Stimulated activated effector memory CD8-positive, alpha-beta T cell treated with anti-CD3 and anti-CD28 coated beads, Interleukin-12 subunit alpha, Interleukin-12 subunit beta, amount 100 ng/mL, for 72 hours (primary cell): ENCODE data around the gene SOX6.

Source experiments
- ATAC-seq: fragments of 150-1000 bp; cut with Tn5 transposase; 2 replicates; pipeline ENCODE4 v1.10.0; 2021
- DNase-seq, 2 donors: peaks; one replicate each; pipeline ENCODE4 v3.0.0; 2021 to 2022; ENCODE audit warnings: low spot score in 2 of 2
- H3K27ac Mint-ChIP-seq: one replicate; pipeline ENCODE4 v1.8.0; 2022; ENCODE audit warnings: mild to moderate bottlenecking, mixed read lengths
- H3K36me3 Mint-ChIP-seq: one replicate; pipeline ENCODE4 v1.8.0; 2022; ENCODE audit warnings: mild to moderate bottlenecking, mixed read lengths
- H3K4me1 Mint-ChIP-seq: one replicate; pipeline ENCODE4 v1.8.0; 2022; ENCODE audit warnings: mixed read lengths
- H3K4me3 Mint-ChIP-seq: one replicate; pipeline ENCODE4 v1.8.0; 2022; ENCODE audit warnings: mild to moderate bottlenecking, mixed read lengths
- H3K9me3 Mint-ChIP-seq: one replicate; pipeline ENCODE4 v1.8.0; 2022; ENCODE audit warnings: mixed read lengths

SOX6 gene

GRCh38 chr11:16179676-16180075, 176.7 kb downstream of the SOX6 start:
- no peak overlapping the region for H3K27ac Mint-ChIP-seq
- no peak for DNase-seq

GRCh38 chr11:16178273-16178672, 178.1 kb downstream of the SOX6 start:
- no peaks in the 10 kb centered on the region for H3K36me3 Mint-ChIP-seq
- ATAC-seq (no peak), DNase-seq (no peak)
- H3K27ac Mint-ChIP-seq = no peak overlapping the region
- H3K4me3 Mint-ChIP-seq = no peak overlapping the region
- H3K4me1 Mint-ChIP-seq = no peaks in the 10 kb centered on the region
- H3K9me3 Mint-ChIP-seq = no peaks in the 10 kb centered on the region

More at GRCh38 chr11:16179676-16180075, 176.7 kb downstream of the SOX6 start:
- Mint-ChIP-seq H3K4me3 (no peak overlapping the region), H3K9me3 (no peaks in the 10 kb centered on the region), H3K4me1 (no peaks in the 10 kb centered on the region), H3K36me3 (no peaks in the 10 kb centered on the region)
- no peak for ATAC-seq

- ATAC-seq (no peak), DNase-seq (no peak)
- no peaks in the 10 kb centered on the region for H3K4me1 Mint-ChIP-seq
- no peaks in the 10 kb centered on the region for H3K36me3 Mint-ChIP-seq
- H3K27ac Mint-ChIP-seq = no peak overlapping the region
- H3K4me3 Mint-ChIP-seq = no peak overlapping the region
- H3K9me3 Mint-ChIP-seq = no peaks in the 10 kb centered on the region
Measured at GRCh38 chr11:16177688-16178087, 178.7 kb downstream of the SOX6 start.

GRCh38 chr11:16173798-16174197, 182.5 kb downstream of the SOX6 start:
- no peaks in the 10 kb centered on the region for H3K9me3 Mint-ChIP-seq
- no peaks in the 10 kb centered on the region for H3K4me1 Mint-ChIP-seq
- no peak overlapping the region for H3K4me3 Mint-ChIP-seq
- H3K36me3 Mint-ChIP-seq = no peaks in the 10 kb centered on the region
- ATAC-seq (no peak), DNase-seq (no peak)
- no peak overlapping the region for H3K27ac Mint-ChIP-seq

- ATAC-seq (no peak), DNase-seq (no peak)
- Mint-ChIP-seq H3K4me1 (no peaks in the 10 kb centered on the region), H3K9me3 (no peaks in the 10 kb centered on the region), H3K36me3 (no peaks in the 10 kb centered on the region), H3K27ac (no peak overlapping the region), H3K4me3 (no peak overlapping the region)
Measured at GRCh38 chr11:16171882-16172281, 184.5 kb downstream of the SOX6 start.

GRCh38 chr11:16169956-16170847, 186.1 kb downstream of the SOX6 start:
- H3K36me3 Mint-ChIP-seq = no peaks in the 10 kb centered on the region
- DNase-seq (no peak), ATAC-seq (no peak)
- no peak overlapping the region for H3K4me3 Mint-ChIP-seq
- H3K9me3 Mint-ChIP-seq = no peaks in the 10 kb centered on the region
- H3K4me1 Mint-ChIP-seq = no peaks in the 10 kb centered on the region
- no peak overlapping the region for H3K27ac Mint-ChIP-seq

- Mint-ChIP-seq H3K36me3 (no peaks in the 10 kb centered on the region), H3K9me3 (no peaks in the 10 kb centered on the region), H3K4me3 (no peak overlapping the region), H3K4me1 (no peaks in the 10 kb centered on the region), H3K27ac (no peak overlapping the region)
- DNase-seq (no peak), ATAC-seq (no peak)
Measured at GRCh38 chr11:16169541-16169940, 186.8 kb downstream of the SOX6 start.

GRCh38 chr11:16167706-16168487, 188.4 kb downstream of the SOX6 start:
- ATAC-seq = no peak
- Mint-ChIP-seq H3K36me3 (no peaks in the 10 kb centered on the region), H3K4me3 (no peak overlapping the region), H3K9me3 (peaks cover 1% of the 10 kb centered on the region), H3K27ac (no peak overlapping the region), H3K4me1 (no peaks in the 10 kb centered on the region)
- no peak for DNase-seq

- ATAC-seq (no peak), DNase-seq (no peak)
- Mint-ChIP-seq H3K4me3 (no peak overlapping the region), H3K4me1 (no peaks in the 10 kb centered on the region), H3K27ac (no peak overlapping the region), H3K36me3 (no peaks in the 10 kb centered on the region), H3K9me3 (peaks cover 5% of the 10 kb centered on the region)
Measured at GRCh38 chr11:16166571-16166970, 189.8 kb downstream of the SOX6 start.

GRCh38 chr11:16160146-16160545, 196.2 kb downstream of the SOX6 start:
- ATAC-seq = no peak
- H3K4me1 Mint-ChIP-seq = no peaks in the 10 kb centered on the region

GRCh38 chr11:16158426-16158994, 197.8 kb downstream of the SOX6 start:
- no peaks in the 10 kb centered on the region for H3K36me3 Mint-ChIP-seq
- no peaks in the 10 kb centered on the region for H3K4me1 Mint-ChIP-seq
- DNase-seq (no peak), ATAC-seq (no peak)
- H3K4me3 Mint-ChIP-seq = no peak overlapping the region
- H3K9me3 Mint-ChIP-seq = peaks cover 5% of the 10 kb centered on the region
- no peak overlapping the region for H3K27ac Mint-ChIP-seq

More at GRCh38 chr11:16160146-16160545, 196.2 kb downstream of the SOX6 start:
- Mint-ChIP-seq H3K36me3 (no peaks in the 10 kb centered on the region), H3K27ac (no peak overlapping the region), H3K9me3 (peaks cover 5% of the 10 kb centered on the region), H3K4me3 (no peak overlapping the region)
- no peak for DNase-seq

GRCh38 chr11:16157327-16157726, 199.0 kb downstream of the SOX6 start:
- Mint-ChIP-seq H3K4me1 (no peaks in the 10 kb centered on the region), H3K4me3 (no peak overlapping the region), H3K27ac (no peak overlapping the region), H3K9me3 (peaks cover 2% of the 10 kb centered on the region), H3K36me3 (no peaks in the 10 kb centered on the region)
- no peak for DNase-seq
- no peak for ATAC-seq

- no peak for ATAC-seq
- H3K27ac Mint-ChIP-seq = no peak overlapping the region
- H3K9me3 Mint-ChIP-seq = peaks cover 2% of the 10 kb centered on the region
- no peak for DNase-seq
- H3K36me3 Mint-ChIP-seq = no peaks in the 10 kb centered on the region
- no peaks in the 10 kb centered on the region for H3K4me1 Mint-ChIP-seq
- H3K4me3 Mint-ChIP-seq = no peak overlapping the region
Measured at GRCh38 chr11:16155448-16155847, 200.9 kb downstream of the SOX6 start.

GRCh38 chr11:16154715-16155396, 201.5 kb downstream of the SOX6 start:
- DNase-seq (no peak), ATAC-seq (no peak)
- no peak overlapping the region for H3K4me3 Mint-ChIP-seq
- no peaks in the 10 kb centered on the region for H3K36me3 Mint-ChIP-seq
- H3K4me1 Mint-ChIP-seq = no peaks in the 10 kb centered on the region
- no peak overlapping the region for H3K27ac Mint-ChIP-seq
- H3K9me3 Mint-ChIP-seq = peaks cover 2% of the 10 kb centered on the region

GRCh38 chr11:16153951-16154350, 202.4 kb downstream of the SOX6 start:
- DNase-seq = no peak
- no peak for ATAC-seq

More at GRCh38 chr11:16153951-16154350, 202.4 kb downstream of the SOX6 start:
- no peak overlapping the region for H3K4me3 Mint-ChIP-seq
- peaks cover 2% of the 10 kb centered on the region for H3K9me3 Mint-ChIP-seq
- H3K27ac Mint-ChIP-seq = no peak overlapping the region
- H3K4me1 Mint-ChIP-seq = no peaks in the 10 kb centered on the region
- H3K36me3 Mint-ChIP-seq = no peaks in the 10 kb centered on the region
